CD4-positive, alpha-beta T cell treated with Interleukin-17A for 4 hours (primary cell): ENCODE data around the gene PLEKHA4.
"Not testable (repeated sequence)": the region's sequence is repeated elsewhere in the genome, so short reads cannot be mapped to it uniquely, and the experiment has no call there.

Source experiments
- DNase-seq: peaks from one replicate; pipeline ENCODE4 v3.0.0-alpha.2; 2020; ENCODE audit warnings: mixed read lengths

Gene PLEKHA4

DNA sequence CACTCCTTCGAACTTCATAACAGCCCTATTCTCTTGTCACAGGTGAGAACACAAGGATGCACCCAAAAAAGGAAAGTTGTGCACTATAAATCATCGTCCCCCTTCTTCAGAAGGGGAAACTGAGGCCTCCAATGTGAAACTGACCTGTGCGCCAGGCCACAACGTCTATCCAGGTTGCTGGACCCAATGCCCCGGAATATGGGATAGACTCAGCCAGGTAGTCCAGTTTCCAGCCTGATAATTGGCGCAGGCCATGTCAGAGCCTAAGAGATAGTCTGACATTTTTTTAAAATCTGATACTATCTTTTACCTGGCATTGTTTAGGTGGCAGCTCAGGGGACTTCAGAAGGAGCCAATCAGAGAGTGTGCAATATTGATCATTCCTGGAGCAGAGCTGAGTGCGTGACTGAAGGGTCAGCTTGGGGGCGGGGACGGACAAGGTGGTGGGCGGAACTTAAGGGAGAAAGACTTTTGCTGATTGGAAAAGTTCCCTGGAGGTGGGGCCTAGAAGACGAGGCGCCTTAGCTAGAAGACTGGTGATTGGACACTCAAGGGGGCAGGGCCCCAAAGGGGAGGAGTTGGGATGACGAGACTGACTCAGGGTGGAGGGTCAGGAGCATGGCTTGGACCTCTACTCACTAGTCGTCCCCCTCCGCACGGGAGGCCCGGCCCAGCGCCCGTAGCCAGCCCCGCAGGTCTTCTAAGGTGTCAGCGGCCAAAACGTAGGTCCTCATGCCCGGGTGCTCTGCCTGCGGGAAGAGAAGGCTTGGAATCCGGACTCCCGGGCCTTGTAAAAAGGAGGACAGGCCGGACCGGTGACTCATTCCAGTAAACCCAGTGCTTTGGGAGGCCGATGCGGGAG, 8.5 kb downstream of the PLEKHA4 start:
- no peak for DNase-seq

DNA sequence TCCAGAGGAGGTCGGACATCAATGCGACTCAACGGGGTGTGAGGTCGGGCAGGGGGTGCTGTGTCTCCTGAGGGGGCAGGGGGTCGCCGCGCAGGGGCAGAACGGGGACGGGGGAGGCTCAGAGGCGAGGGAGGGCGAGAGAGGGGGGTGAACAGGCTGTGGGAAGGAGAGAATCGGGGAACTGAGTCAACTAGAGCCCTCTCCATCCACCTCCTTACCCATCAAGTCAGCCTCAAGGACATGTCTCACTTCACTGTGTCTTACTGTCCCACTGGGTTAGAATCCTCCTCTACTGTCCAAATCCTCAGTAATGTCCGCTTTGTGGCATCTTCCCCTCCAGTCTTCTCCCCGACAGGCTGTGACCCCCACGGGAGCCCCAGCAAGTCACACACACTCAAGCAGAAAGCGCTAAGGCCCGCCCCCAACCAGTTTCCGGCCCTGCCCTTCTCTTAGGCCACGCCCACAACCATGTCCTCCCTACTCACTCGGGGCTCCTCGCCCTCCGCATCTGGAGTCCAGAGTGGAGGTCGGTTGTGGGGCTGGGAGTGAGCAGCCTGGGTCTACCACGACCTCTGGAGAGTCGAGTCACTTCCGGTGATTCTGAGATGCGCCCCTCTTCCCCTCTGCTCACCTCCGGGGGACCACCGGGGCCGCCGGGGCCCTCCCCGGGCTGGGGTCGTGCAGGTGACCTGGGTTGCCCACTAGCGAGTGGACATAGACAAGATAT, 9.3 kb downstream of the PLEKHA4 start:
- DNase-seq: peak; percentile 90

DNA sequence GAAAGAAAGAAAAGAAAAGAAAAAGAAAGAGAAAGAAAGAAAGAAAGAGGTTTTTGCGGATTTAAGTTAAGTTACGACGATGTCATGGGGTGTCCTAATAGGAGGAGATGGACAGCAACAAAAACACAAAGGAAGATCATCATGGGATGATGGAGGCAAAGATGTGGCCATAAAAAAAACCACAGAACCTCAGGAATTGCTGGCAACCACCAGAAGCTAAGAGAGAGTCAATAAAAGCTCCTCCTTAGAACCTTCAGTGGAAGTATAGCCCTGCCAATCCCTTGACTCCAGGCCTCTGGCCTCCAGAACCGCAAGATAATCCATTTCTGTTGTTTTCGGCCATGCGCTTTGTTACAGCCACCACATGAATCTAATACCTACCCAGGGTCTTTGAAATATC, 11.5 kb downstream of the PLEKHA4 start:
- no peak for DNase-seq

DNA sequence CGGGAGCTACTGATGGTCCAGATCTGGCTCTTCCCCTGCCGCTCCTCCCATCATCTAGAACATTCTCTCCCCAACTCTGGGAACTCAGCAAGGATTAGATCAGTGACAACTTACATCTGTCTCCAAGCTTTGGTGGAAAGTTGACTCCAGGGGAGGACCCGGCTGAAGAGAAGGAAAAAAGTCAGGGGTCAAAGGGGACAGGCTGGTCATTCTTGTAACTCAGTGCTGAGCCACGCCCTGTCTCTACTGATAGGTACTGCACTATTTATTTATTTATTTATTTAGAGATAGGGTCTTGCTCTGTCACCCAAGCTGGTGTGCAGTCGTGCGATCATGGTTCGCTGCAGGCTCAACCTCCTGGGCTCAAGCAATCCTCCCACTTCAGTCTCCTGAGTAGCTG, 14.3 kb downstream of the PLEKHA4 start:
- DNase-seq: no peak

DNA sequence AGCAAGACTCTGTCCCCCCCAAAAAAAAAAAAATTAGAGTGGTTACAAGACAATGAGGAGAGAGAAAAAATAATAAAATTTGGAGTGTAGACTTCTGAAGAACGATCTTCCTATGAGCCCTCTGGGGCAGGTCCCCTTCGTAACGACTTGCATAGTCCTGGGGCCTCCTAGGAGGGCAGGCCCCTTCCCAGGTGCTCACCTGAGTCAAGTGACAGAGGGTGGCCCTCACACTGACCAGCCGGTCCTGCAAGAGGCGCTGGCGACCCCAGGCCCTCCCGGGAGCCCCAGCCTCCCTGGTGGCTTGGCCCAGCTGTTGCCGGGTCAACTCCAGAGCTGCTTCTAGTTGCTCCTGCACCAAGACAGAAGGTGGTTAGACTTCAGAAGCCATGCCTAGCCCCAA, 14.9 kb downstream of the PLEKHA4 start:
- DNase-seq: no peak

DNA sequence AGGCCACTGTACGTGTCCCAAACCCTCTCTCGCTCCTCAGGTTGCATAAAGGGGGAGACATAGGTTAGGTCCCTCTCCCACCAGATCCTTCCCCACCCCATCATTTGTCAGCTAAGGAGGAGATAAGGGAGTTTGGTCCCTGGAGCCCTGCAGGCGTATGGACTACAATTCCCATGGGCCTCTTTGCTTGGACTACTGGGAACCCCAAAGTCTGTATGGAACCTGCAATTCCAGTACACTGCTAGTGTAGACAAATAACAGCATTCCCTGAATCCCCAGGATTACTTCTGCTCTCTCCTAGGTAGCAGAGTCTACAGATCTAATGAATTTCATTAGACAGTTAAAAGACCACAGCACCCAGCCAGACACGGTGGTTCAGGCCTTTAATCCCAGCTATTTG, 16.1 kb downstream of the PLEKHA4 start:
- DNase-seq: no peak

DNA sequence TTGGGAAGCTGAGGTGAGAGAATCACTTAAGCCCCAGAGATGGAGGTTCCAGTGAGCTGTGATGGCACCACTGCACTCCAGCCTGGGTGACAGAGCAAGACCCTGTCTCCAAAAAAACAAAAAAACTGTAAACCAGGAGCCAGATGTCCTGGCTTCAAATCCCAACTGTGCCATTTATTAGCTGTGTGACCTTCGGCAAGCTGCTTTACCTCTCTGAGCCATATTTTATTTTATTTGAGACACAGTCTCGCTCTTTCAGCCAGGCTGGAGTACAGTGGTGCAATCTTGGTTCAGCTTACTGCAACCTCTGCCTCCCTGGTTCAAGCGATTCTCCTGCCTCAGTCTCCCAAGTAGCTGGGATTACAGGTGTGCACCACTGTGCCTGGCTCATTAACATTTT, 21.8 kb downstream of the PLEKHA4 start:
- DNase-seq: not testable (repeated sequence)

DNA sequence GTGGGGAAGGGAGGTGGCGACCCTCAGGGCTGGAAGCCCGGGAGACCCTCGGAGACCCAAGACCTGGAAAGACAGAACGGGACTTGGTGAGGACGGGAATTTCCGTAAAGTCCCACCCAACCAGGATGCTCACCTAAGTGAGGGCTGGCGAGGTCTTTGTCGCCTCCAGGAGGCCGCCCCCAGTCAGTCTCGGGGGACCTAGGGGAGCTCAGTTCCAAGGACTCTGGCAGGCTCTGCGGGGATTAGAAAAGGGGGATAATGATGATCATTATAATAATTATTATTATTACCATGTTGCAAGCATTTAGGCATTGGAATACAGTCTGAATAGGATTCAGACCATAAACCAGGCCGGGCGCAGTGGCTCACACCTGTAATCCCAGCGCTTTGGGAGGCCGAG, 23.0 kb downstream of the PLEKHA4 start:
- DNase-seq: no peak

DNA sequence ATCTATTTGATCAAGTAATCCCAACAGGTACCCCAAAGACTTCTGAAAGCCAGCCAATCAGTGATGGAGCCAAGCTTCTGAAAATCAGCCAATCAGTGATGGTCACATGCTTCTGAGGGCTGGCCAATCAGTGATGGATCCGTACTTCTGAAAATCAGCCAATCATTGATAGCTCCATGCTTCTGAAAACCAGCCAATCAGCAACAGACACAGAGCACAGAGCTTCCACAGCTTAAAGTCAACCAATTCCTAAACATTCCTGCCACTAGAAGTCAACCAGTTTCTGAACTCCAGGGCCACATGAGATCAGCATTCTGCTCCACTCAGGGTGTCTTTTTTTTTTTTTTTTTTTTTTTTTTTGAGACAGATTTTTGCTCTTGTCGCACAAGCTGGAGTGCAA, 23.9 kb downstream of the PLEKHA4 start:
- DNase-seq: no peak

DNA sequence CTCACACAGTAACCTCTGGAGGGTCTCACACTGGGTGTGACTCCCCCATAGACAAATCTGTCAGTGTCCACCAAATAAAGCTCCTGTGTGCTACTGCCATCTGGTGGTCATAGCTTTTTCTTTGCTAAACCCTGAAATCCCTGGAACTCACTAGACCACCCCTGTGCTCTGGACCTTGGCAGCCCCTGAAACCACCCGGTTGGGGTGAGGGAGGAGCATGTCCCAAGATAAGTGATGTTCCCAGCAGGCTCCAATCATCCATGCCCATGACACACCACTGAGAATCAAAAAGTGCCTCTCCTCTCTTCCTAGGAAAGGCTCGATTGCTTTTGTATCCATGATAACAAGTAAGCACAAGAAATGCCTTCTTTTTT, 25.6 kb downstream of the PLEKHA4 start:
- DNase-seq: peak; percentile 67

DNA sequence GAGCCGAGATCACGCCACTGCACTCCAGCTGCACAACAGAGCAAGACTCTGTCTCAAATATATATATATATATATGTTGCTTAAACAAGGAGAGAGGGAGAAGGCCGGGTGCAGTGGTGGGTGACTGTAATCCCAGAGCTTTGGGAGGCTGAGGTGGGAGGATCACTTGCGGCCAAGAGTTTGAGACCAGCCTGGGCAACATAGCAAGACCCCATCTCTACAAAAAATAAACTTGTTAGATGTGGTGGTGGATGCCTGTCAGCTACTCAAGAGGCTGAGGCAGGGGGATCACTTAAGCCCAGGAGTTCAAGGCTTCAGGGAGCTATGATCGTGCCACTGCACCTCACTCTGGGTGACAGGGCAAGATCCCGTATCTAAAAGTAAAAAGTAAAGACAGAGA, 26.8 kb downstream of the PLEKHA4 start:
- no peak for DNase-seq

DNA sequence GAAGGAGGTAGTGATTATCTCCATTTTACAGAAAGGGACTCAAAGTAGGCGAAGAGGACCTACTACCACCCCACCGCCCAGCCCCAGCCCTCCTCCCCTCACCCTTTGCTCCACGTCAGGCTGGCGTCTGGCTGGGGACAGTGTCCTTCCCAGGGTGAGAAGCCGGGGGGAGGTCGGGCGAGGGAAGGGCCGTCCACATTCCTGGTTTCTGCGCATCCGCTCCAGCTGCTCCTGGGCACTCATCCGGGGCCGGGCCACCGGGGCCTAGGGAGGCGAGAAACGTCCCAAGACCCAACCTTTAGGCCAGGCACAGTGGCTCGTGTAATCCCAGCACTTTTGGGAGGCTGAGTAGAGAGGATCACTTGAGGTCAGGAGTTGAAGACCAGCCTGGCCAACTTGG, 27.4 kb downstream of the PLEKHA4 start:
- DNase-seq: no peak

GRCh38 chr19:48837687-48838086, 30.7 kb downstream of the PLEKHA4 start:
- DNase-seq: no peak

DNA sequence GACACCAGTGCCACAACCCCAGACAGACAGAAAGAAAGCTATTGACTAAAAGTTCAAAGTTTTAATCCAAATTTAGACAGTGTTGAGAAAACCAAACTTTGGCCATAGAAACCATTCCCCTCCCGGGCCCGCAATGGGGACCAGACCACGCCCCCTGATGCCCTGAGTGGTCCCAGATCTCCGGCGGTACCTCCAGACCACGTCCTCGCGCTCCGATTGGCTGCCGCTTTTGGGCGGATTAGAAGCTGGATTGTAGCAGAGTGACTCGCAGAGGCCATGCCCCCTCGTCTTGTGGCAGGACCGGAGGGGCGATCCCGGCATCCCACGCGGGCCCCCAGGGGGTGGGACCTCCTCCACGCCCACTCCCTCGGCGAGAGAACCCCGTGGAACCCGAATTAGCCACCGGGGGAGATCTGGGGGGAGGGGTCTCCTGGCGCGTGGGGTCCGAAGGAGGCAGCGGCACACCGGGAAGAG, 31.3 kb downstream of the PLEKHA4 start:
- peak; percentile 77 for DNase-seq

- DNase-seq: no peak
Observed at GRCh38 chr19:48836089-48837017, 32.1 kb downstream of the PLEKHA4 start, which contains the start of gene HSD17B14. Gene HSD17B14, minus strand, starts transcription at chr19:48836491. Its CDS starts 80 bp downstream, at chr19:48836411.

- DNase-seq: peak; percentile 96
Observed at GRCh38 chr19:48835734-48836088, 32.7 kb downstream of the PLEKHA4 start.

GRCh38 chr19:48833977-48834376, 34.4 kb downstream of the PLEKHA4 start:
- no peak for DNase-seq

DNA sequence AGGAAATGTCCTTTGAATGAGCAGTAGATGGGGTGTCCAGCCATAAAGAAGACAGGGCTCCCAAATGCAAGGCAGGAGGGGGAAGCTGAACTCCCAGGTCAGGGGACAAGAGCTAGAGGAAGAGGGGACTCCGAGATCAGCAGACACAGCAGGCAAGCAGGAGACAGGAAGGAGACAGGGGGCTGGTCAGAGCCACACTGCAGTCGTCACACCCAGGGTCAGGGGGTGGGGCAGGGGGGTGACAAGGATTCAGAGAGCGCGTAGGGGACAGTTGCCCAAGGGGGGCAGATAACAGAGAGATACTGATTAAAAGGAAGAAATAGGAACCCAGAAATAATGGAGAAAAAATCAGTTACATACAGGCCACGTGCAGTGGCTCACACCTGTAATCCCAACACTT, 35.4 kb downstream of the PLEKHA4 start:
- DNase-seq: no peak

DNA sequence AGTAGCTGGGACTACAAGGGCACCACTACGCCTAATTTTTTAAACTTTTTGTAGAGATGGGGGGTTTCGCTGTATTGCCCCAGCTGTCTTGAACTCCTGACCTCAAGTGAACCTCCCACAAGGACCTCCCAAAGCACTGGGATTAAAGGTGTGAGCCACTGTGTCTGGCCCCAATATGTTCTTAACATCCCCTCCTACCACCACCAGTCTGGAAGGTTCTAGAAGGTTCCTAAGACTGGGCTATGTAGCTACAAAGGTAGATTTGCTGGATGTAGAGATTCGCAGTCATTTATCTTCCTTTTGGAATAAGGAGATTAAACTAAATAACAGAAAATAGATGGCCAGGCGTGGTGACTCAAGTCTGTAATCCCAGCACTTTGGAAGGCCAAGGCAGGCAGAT, 37.5 kb downstream of the PLEKHA4 start:
- DNase-seq: no peak

DNA sequence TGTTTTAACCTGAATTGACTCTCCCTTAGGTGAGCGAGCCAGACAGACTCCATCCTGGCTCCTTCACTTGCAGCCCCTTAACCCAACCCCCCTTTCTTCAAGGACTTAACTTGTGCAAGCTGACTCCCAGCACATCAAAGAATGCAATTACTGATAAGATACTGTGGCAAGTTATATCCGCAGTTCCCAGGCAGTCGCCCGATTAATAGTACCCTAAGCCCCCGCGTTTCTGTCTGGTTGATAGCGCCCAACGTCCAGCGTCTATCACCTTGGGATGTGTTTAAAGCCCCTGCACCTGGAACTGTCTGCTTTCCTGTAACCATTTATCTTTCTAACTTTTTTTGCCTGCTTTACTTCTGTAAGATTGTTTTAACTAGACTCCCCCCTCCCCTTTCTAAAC, 38.3 kb downstream of the PLEKHA4 start:
- DNase-seq: no peak

- no peak for DNase-seq
Observed at GRCh38 chr19:48826606-48827020, 41.8 kb downstream of the PLEKHA4 start.

DNA sequence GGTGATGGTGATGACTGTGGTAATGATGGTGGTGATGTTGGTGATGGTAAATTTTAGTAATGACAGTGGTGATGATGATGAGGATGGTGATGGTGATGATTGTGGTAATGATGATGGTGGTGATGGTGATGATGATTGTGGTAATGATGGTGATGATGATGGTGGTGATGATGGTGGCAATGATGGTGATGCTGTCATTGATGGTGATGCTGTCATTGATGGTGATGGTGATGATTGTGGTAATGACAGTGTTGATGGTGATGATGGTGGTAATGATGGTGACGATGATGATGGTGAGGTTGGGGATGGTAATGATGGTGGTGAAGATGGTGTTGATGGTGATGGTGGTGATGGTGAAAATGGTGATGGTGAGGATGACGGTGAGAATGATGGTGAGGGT, 45.9 kb downstream of the PLEKHA4 start:
- DNase-seq: no peak

GRCh38 chr19:48821633-48822032, 46.8 kb downstream of the PLEKHA4 start:
- no peak for DNase-seq
